Measurements from ENCODE around the gene DHRSX.
"Not testable (repeated sequence)": the region's sequence is repeated elsewhere in the genome, so short reads cannot be mapped to it uniquely, and the experiment has no call there.

- TF ChIP-seq CTCF (conservative IDR thresholded peaks at IDR 0.05); ZFX (IDR thresholded peaks at IDR 0.05): not testable (repeated sequence)
These were observed 150.1 kb downstream of the DHRSX start for GRCh38 chrX:2350703-2351102.

Measured in C4-2B (cell line).